ENCODE data around the gene SLC25A27.

SLC25A27 gene

GRCh38 chr6:46720401-46720800 lies 67.6 kb downstream of the SLC25A27 start:
- no peak for TF ChIP-seq BACH2 (CRISPR knock-in tag; IDR thresholded peaks at IDR 0.05; ENCODE audit: borderline replicate concordance)
- no peak for TF ChIP-seq OSR1 (CRISPR knock-in tag; IDR thresholded peaks at IDR 0.05)
- no peak for TF ChIP-seq CREB5 (CRISPR knock-in tag; IDR thresholded peaks at IDR 0.05; ENCODE audit: low read depth)
- TF ChIP-seq, protein P1, sequence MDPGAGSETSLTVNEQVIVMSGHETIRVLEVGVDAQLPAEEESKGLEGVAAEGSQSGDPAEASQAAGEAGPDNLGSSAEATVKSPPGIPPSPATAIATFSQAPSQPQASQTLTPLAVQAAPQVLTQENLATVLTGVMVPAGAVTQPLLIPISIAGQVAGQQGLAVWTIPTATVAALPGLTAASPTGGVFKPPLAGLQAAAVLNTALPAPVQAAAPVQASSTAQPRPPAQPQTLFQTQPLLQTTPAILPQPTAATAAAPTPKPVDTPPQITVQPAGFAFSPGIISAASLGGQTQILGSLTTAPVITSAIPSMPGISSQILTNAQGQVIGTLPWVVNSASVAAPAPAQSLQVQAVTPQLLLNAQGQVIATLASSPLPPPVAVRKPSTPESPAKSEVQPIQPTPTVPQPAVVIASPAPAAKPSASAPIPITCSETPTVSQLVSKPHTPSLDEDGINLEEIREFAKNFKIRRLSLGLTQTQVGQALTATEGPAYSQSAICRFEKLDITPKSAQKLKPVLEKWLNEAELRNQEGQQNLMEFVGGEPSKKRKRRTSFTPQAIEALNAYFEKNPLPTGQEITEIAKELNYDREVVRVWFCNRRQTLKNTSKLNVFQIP (CRISPR knock-in tag; IDR thresholded peaks at IDR 0.05; ENCODE audit: borderline replicate concordance, low read depth), result no peak
- TF ChIP-seq ZNF8 (CRISPR knock-in tag; IDR thresholded peaks at IDR 0.05), result no peak
- no peak for TF ChIP-seq PATZ1 (CRISPR knock-in tag; IDR thresholded peaks at IDR 0.05; ENCODE audit: borderline replicate concordance)
- TF ChIP-seq ZNF565 (CRISPR knock-in tag; conservative IDR thresholded peaks at IDR 0.05; ENCODE audit: low read depth), result no peak
- TF ChIP-seq SNAI2 (CRISPR knock-in tag; IDR thresholded peaks at IDR 0.05), result no peak
- no peak for TF ChIP-seq ZC3H10 (CRISPR knock-in tag; IDR thresholded peaks at IDR 0.05)
- TF ChIP-seq ZFP30 (CRISPR knock-in tag; IDR thresholded peaks at IDR 0.05), result no peak
- no peak for TF ChIP-seq PPARA (CRISPR knock-in tag; IDR thresholded peaks at IDR 0.05; ENCODE audit: borderline replicate concordance)
- no peak for TF ChIP-seq CSDC2 (CRISPR knock-in tag; IDR thresholded peaks at IDR 0.05)
- TF ChIP-seq ZNF70 (CRISPR knock-in tag; IDR thresholded peaks at IDR 0.05), result no peak
- no peak for TF ChIP-seq TOX (CRISPR knock-in tag; IDR thresholded peaks at IDR 0.05; ENCODE audit: borderline replicate concordance)
- ATAC-seq, result no peak
